GM12878 (cell line): ENCODE results near the gene CCDC34. TPM values are rescaled to one million over a fixed set of nuclear protein-coding genes. Genes with fewer than 3 reads are reported as not detected.

ENCODE experiments used
- ATAC-seq: fragments of 200-7000 bp; cut with Tn5 transposase; 3 replicates; pipeline ENCODE4 v1.9.1; 2020; ENCODE audit warnings: mild to moderate bottlenecking, moderate library complexity
- BruUV-seq: library from RNA; stranded (reverse); fragments of 400-500 nt; replicated peaks from 2 replicates; lab custom pipeline; 2021; lab: Mats Ljungman, UMichigan
- CTCF ChIA-PET: fragments of 300-600 bp; sonication (Branson Sonifier 250); formaldehyde crosslinking; extraction: SDS; loops from one replicate; lab custom pipeline; 2021; ENCODE audit warnings: inconsistent platforms; lab: Yijun Ruan, JAX
- POLR2A ChIA-PET: fragments of 350-600 bp; formaldehyde crosslinking; extraction: SDS; loops from one replicate; lab custom pipeline; 2021; ENCODE audit warnings: inconsistent platforms; lab: Charles Lee
- RAD21 ChIA-PET: fragments of 300-600 bp; sonication (Branson Sonifier 250); formaldehyde crosslinking; loops from one replicate; lab custom pipeline; 2023; ENCODE audit warnings: antibody characterized with exemption; ENCODE audit not compliant: unreplicated experiment; lab: Charles Lee
- SMC1A ChIA-PET: fragments of 300-600 bp; sonication (Branson Sonifier 250); formaldehyde crosslinking; loops from one replicate; lab custom pipeline; 2023; ENCODE audit not compliant: unreplicated experiment, uncharacterized antibody; lab: Charles Lee
- DNase-seq: peaks from one replicate; pipeline ENCODE4 v3.0.0-alpha.2; 2011; ENCODE audit warnings: low read depth, low spot score
- FAIRE-seq: peaks from 3 replicates; lab custom pipeline; 2011; peaks lifted over from hg19 to GRCh38; lab: Jason Lieb, UNC
- H2AFZ ChIP-seq: 2 replicates; pipeline ENCODE4 v1.6.0; 2011; ENCODE audit warnings: low read depth, low read length, control low read depth; ENCODE audit not compliant: control insufficient read depth
- H3K27ac ChIP-seq: 2 replicates; pipeline ENCODE4 v1.5.1; 2011; ENCODE audit warnings: control low read depth; ENCODE audit not compliant: control insufficient read depth, insufficient read depth
- H3K27me3 ChIP-seq, 2 experiments: replicated peaks in 1 of 2; 2 replicates each; pipeline versions ENCODE4 v1.6.0 to v1.6.1; 2011; ENCODE audit warnings: low read length in 1 of 2; ENCODE audit not compliant: control insufficient read depth in 2 of 2, insufficient read depth in 2 of 2
- H3K36me3 ChIP-seq, 2 experiments: 2 replicates each; pipeline ENCODE4 v1.5.1; 2011; ENCODE audit warnings: low read length in 1 of 2; ENCODE audit not compliant: control insufficient read depth in 2 of 2, insufficient read depth in 2 of 2
- H3K4me1 ChIP-seq: 2 replicates; pipeline ENCODE4 v1.6.1; 2011; ENCODE audit warnings: mild to moderate bottlenecking, low read length, moderate library complexity, mixed read lengths; ENCODE audit not compliant: control insufficient read depth, insufficient read depth
- H3K4me2 ChIP-seq: 2 replicates; pipeline ENCODE4 v1.6.0; 2011; ENCODE audit warnings: control low read depth; ENCODE audit not compliant: control insufficient read depth, insufficient read depth
- H3K4me3 ChIP-seq: fragments of 200-600 bp; sonication (generic); 2 replicates; pipeline ENCODE4 v1.5.1; 2016
- H3K79me2 ChIP-seq: 2 replicates; pipeline ENCODE4 v1.6.0; 2011; ENCODE audit warnings: low read length; ENCODE audit not compliant: control insufficient read depth, insufficient read depth
- H3K9ac ChIP-seq: 2 replicates; pipeline ENCODE4 v1.8.0; 2011; ENCODE audit warnings: low read length, control low read depth, mixed read lengths; ENCODE audit not compliant: control insufficient read depth, insufficient read depth
- H3K9me3 ChIP-seq: replicated peaks from 3 replicates; pipeline ENCODE4 v1.5.1; 2011; ENCODE audit warnings: mild to moderate bottlenecking, low read length; ENCODE audit not compliant: control insufficient read depth, insufficient read depth
- H4K20me1 ChIP-seq: 2 replicates; pipeline ENCODE4 v1.6.0; 2011; ENCODE audit not compliant: control insufficient read depth, insufficient read depth
- ATF7 ChIP-seq: fragments of 450-650 bp; IDR thresholded peaks from 2 replicates; pipeline ENCODE4 v1.6.1; 2016; ENCODE audit warnings: low read depth, mild to moderate bottlenecking
- CEBPB ChIP-seq, 2 experiments: fragments of 150-350 bp in 1 of 2; IDR thresholded peaks; 2 replicates each; pipeline ENCODE4 v1.6.1; 2012 to 2014; ENCODE audit warnings: low read depth in 2 of 2, low read length in 2 of 2, borderline replicate concordance in 1 of 2, inconsistent platforms in 1 of 2
- CHD4 ChIP-seq: fragments of 200-600 bp; sonication (generic); IDR thresholded peaks from 2 replicates; pipeline ENCODE4 v1.6.1; 2016; ENCODE audit warnings: mild to moderate bottlenecking
- HCFC1 ChIP-seq: fragments of 150-350 bp; IDR thresholded peaks from 2 replicates; pipeline ENCODE4 v1.6.1; 2014; ENCODE audit warnings: low read length
- MAX ChIP-seq: IDR thresholded peaks from 2 replicates; pipeline ENCODE4 v1.6.1; 2012; ENCODE audit warnings: low read depth, low read length, improper control_type of control experiment
- RBBP5 ChIP-seq: fragments of 200-600 bp; sonication (generic); conservative IDR thresholded peaks from 2 replicates; pipeline ENCODE4 v1.6.1; 2016
- SKIL ChIP-seq: fragments of 450-650 bp; IDR thresholded peaks from 2 replicates; pipeline ENCODE4 v1.6.1; 2017; ENCODE audit warnings: mild to moderate bottlenecking, low read depth, inconsistent platforms; ENCODE audit not compliant: poor library complexity, severe bottlenecking
- SMAD1 ChIP-seq: fragments of 450-650 bp; IDR thresholded peaks from 2 replicates; pipeline ENCODE4 v1.6.1; 2018; ENCODE audit warnings: mild to moderate bottlenecking, low read depth; ENCODE audit not compliant: partially characterized antibody
- TARDBP ChIP-seq: IDR thresholded peaks from 2 replicates; pipeline ENCODE4 v1.6.1; 2016; ENCODE audit warnings: borderline replicate concordance
- TCF7 ChIP-seq: IDR thresholded peaks from 2 replicates; pipeline ENCODE4 v1.6.1; 2014; ENCODE audit warnings: antibody characterized with exemption, borderline replicate concordance
- WGBS: methylation state at CpG from one replicate; pipeline ENCODE4 v1.1.6; 2016; ENCODE audit warnings: low lambda C conversion rate; ENCODE audit not compliant: insufficient replicate concordance, insufficient coverage; ENCODE audit errors: missing lambda C conversion rate; 5-methylcytosine and 5-hydroxymethylcytosine counted together
- in situ Hi-C: fragments of 300-500 bp; cut with MboI; formaldehyde crosslinking; loops from 9 replicates; pipeline ENCODE4 v1.14.3; 2018; ENCODE audit warnings: mixed read lengths
- intact Hi-C: fragments of 100-400 bp; cut with micrococcal nuclease; formaldehyde crosslinking; loops from one replicate; pipeline ENCODE4 v1.14.2; 2022; ENCODE audit not compliant: unreplicated experiment
- polyA plus RNA-seq, 11 experiments: library from polyadenylated mRNA; depleted of rRNA in 4 of 11; unstranded in 6 of 11; stranded (reverse) in 5 of 11; fragments of >200 nt; fragmentation: Nextera tagmentation in 4 of 11; fragmentation: Illumina TruSeq in 1 of 11; extraction: Ambion mirVana in 4 of 11; extraction: Trizol in 1 of 11; gene quantifications; 1 replicate in 1 of 11; 2 replicates in 10 of 11; pipeline versions ENCODE4 v1.2.1 to v1.2.3, GENCODE V29; 2011 to 2016; ENCODE audit warnings: inconsistent platforms in 2 of 11, missing spikeins in 2 of 11, low read depth in 1 of 11
- total RNA-seq, 4 experiments: library from RNA; depleted of rRNA in 3 of 4; stranded (reverse); fragments of >200 nt in 3 of 4; fragmentation: Illumina TruSeq in 1 of 4; extraction: Trizol in 1 of 4; gene quantifications; 2 replicates each; pipeline versions ENCODE4 v1.2.1 to v1.2.3, GENCODE V29; 2013 to 2021

Gene CCDC34
- total and polyA plus RNA-seq, 10 of the 15 experiments (the other 5 are each of a cell fraction or from before 2014, with no cell fraction given): 6.2 to 39.1 (median 14.6) TPM

DNA sequence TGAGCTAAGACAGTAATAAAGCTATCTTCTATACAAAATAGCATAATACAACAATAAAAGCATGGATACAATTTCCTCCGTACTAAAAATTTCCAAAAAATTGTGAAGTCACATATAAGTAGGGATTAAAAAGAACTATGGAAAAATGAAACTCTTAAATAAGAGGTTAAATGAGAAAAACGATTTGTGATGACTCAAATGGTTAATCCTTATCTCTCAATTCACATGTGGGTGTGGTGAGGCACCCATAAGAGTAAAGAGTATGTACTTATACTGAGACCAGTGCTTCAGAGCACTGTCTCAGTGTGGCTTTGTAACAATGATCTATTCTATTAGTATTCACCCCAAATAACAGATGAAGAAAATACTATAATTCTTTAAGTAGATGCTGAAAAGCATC lies 25.0 kb upstream of the CCDC34 start:
- in situ Hi-C loops: no loop called here
- no peak for DNase-seq
- ChIA-PET POLR2A (no interaction called here), CTCF (no interaction called here), SMC1A (no interaction called here), RAD21 (no interaction called here)
- H3K27ac ChIP-seq: no peak overlapping the region
- ATAC-seq: peak; percentile 70
- no peaks in the 10 kb centered on the region for H3K79me2 ChIP-seq
- no peak overlapping the region for H2AFZ ChIP-seq
- BruUV-seq: no TSS peak
- no peak for FAIRE-seq
- no peak overlapping the region for H3K4me3 ChIP-seq
- WGBS: 0% methylated on average over 2 of the region's 2 CpGs
- no peaks in the 10 kb centered on the region for H3K36me3 ChIP-seq
- intact Hi-C loops: no loop called here
- H3K4me1 ChIP-seq: no peaks in the 10 kb centered on the region
- H3K9ac ChIP-seq: no peak overlapping the region
- H4K20me1 ChIP-seq: no peaks in the 10 kb centered on the region
- H3K9me3 ChIP-seq: no peaks in the 10 kb centered on the region
- no peaks in the 10 kb centered on the region for H3K27me3 ChIP-seq
- TF ChIP-seq RBBP5 (no peak), SKIL (no peak), HCFC1 (no peak), SMAD1 (no peak), MAX (no peak), TARDBP (no peak), CHD4 (no peak), ATF7 (no peak), CEBPB (IDR thresholded peaks at IDR 0.05; ENCODE audit: borderline replicate concordance in 1 of 2, low read depth in 2 of 2, low read length in 2 of 2) (no peak), TCF7 (no peak)
- TF ChIP-seq, all 136 proteins: peak for 0
- no peak overlapping the region for H3K4me2 ChIP-seq
